Measurements from ENCODE around the gene TCP10L. TPM values are rescaled to one million over a fixed set of nuclear protein-coding genes. Genes with fewer than 3 reads are reported as not detected.
A peak's percentile ranks its signal among the peaks of the same experiment; 100 is the strongest.

Gene TCP10L
- total and polyA plus RNA-seq, 2 of the 13 experiments (the other 11 are each of a cell fraction or from before 2014, with no cell fraction given) = 0.90 to 2.4 TPM

- H3K9ac ChIP-seq (ENCODE audit: insufficient read depth, low read depth, low read length) = no peak overlapping the region
- POLR2A ChIA-PET = interaction anchor here (1.3 kb wide), 1 partner anchor 10 kb away, joined by 3 read pairs; no protein-coding TSS in a partner anchor
- no peak overlapping the region for H2AFZ ChIP-seq (ENCODE audit: low read length)
- BruUV-seq (replicated peaks) = no TSS peak
- H3K27me3 ChIP-seq (ENCODE audit: control insufficient read depth in 1 of 2, insufficient read depth in 2 of 2, low read length in 2 of 2) = no peaks in the 10 kb centered on the region
- TF ChIP-seq ZNF180 (CRISPR knock-in tag; IDR thresholded peaks at IDR 0.05; ENCODE audit: borderline replicate concordance, low read depth) = no peak
- TF ChIP-seq GTF3A (CRISPR knock-in tag; conservative IDR thresholded peaks at IDR 0.05) = peak; percentile 100
- TF ChIP-seq THAP9 (CRISPR knock-in tag; IDR thresholded peaks at IDR 0.05; ENCODE audit: borderline replicate concordance) = no peak
- TF ChIP-seq ZNF367 (CRISPR knock-in tag; IDR thresholded peaks at IDR 0.05; ENCODE audit: borderline replicate concordance) = no peak
- DNase-seq (ENCODE audit: low spot score) = no peak
- CTCF ChIA-PET (ENCODE audit: low intra/inter-chr PET ratio, low total read pairs) = no interaction called here
- WGBS (ENCODE audit: low lambda C conversion rate) = 94% methylated on average over 2 of the region's 2 CpGs
- H3K4me3 ChIP-seq (replicated peaks in 1 of 3; ENCODE audit: insufficient read depth in 1 of 3, low read depth in 2 of 3, low read length in 3 of 3) = no peak overlapping the region
- peaks cover 8% of the 10 kb centered on the region; the same call in 1 of the 2 replicates for H3K9me3 ChIP-seq (ENCODE audit: low read length)
- H3K36me3 ChIP-seq (replicated peaks in 1 of 2; ENCODE audit: control insufficient read depth in 1 of 2, insufficient read depth in 2 of 2, low read length in 2 of 2) = no peaks in the 10 kb centered on the region; a peak in 1 of 5 replicates
- no peak for ATAC-seq
- H3K79me2 ChIP-seq (ENCODE audit: insufficient read depth, low read length) = no peaks in the 10 kb centered on the region
- no peaks in the 10 kb centered on the region for H4K20me1 ChIP-seq (ENCODE audit: insufficient read depth, low read length)
- no peak for FAIRE-seq
- intact Hi-C loops (cut with micrococcal nuclease; ENCODE audit: unreplicated experiment) (no loop called here), in situ Hi-C loops (cut with HindIII; ENCODE audit: extremely low pct_ligation_motif_present, low pct_unique_long_range_greater_than_20kb) (no loop called here)
- peaks cover 14% of the 10 kb centered on the region for H3K4me1 ChIP-seq (ENCODE audit: insufficient read depth, low read length)
- H3K27ac ChIP-seq (ENCODE audit: extremely low read length, insufficient read depth, low read length) = no peak overlapping the region
- no peak overlapping the region for H3K4me2 ChIP-seq (ENCODE audit: low read depth, low read length)
Observed at GRCh38 chr21:32562915-32563314, 22.4 kb downstream of the TCP10L start.

- no peak overlapping the region for H3K9ac ChIP-seq (ENCODE audit: insufficient read depth, low read depth, low read length)
- ATAC-seq = no peak
- POLR2A ChIA-PET = interaction anchor here (1.3 kb wide), 1 partner anchor 10 kb away, joined by 3 read pairs; no protein-coding TSS in a partner anchor
- no peak for TF ChIP-seq ATF1 (CRISPR knock-in tag; IDR thresholded peaks at IDR 0.05)
- 0 out of 2 replicates have a peak, but pooled peaks have one; percentile 36 for TF ChIP-seq HMGXB3 (CRISPR knock-in tag; IDR thresholded peaks at IDR 0.05; ENCODE audit: borderline replicate concordance)
- TF ChIP-seq SRF (IDR thresholded peaks at IDR 0.05; ENCODE audit: low read depth, low read length) = peak; percentile 89; the same call in 1 of the 2 replicates
Observed at GRCh38 chr21:32562426-32562825, 22.9 kb downstream of the TCP10L start.

More at GRCh38 chr21:32562426-32562825, 22.9 kb downstream of the TCP10L start:
- Histone ChIP-seq H3K4me3 (replicated peaks in 1 of 3; ENCODE audit: insufficient read depth in 1 of 3, low read depth in 2 of 3, low read length in 3 of 3) (no peak overlapping the region), H2AFZ (ENCODE audit: low read length) (no peak overlapping the region), H3K9me3 (ENCODE audit: low read length) (peaks cover 8% of the 10 kb centered on the region; the same call in 1 of the 2 replicates), H3K4me2 (ENCODE audit: low read depth, low read length) (0 out of 2 replicates have a peak overlapping the region, but pooled peaks have one; percentile 16), H3K27ac (ENCODE audit: extremely low read length, insufficient read depth, low read length) (no peak overlapping the region), H3K79me2 (ENCODE audit: insufficient read depth, low read length) (no peaks in the 10 kb centered on the region), H3K27me3 (ENCODE audit: control insufficient read depth in 1 of 2, insufficient read depth in 2 of 2, low read length in 2 of 2) (no peaks in the 10 kb centered on the region), H3K4me1 (ENCODE audit: insufficient read depth, low read length) (peaks cover 14% of the 10 kb centered on the region), H4K20me1 (ENCODE audit: insufficient read depth, low read length) (no peaks in the 10 kb centered on the region), H3K36me3 (replicated peaks in 1 of 2; ENCODE audit: control insufficient read depth in 1 of 2, insufficient read depth in 2 of 2, low read length in 2 of 2) (no peaks in the 10 kb centered on the region; a peak in 1 of 5 replicates)
- in situ Hi-C loops (cut with HindIII; ENCODE audit: extremely low pct_ligation_motif_present, low pct_unique_long_range_greater_than_20kb) = no loop called here
- 58% methylated on average over 5 of the region's 5 CpGs for WGBS (ENCODE audit: low lambda C conversion rate)
- DNase-seq (ENCODE audit: low spot score) (no peak), FAIRE-seq (no peak)
- intact Hi-C loops (cut with micrococcal nuclease; ENCODE audit: unreplicated experiment) = no loop called here
- CTCF ChIA-PET (ENCODE audit: low intra/inter-chr PET ratio, low total read pairs) = no interaction called here
- no TSS peak for BruUV-seq (replicated peaks)

All from HepG2 (cell line).